Raji (cell line): ENCODE data around the gene DCDC1.

ENCODE experiments used
- POLR2A ChIP-seq: IDR thresholded peaks from 2 replicates; pipeline ENCODE4 v1.6.1; 2011; ENCODE audit warnings: low read depth, low read length, control low read depth; ENCODE audit not compliant: insufficient read depth

Gene DCDC1

DNA sequence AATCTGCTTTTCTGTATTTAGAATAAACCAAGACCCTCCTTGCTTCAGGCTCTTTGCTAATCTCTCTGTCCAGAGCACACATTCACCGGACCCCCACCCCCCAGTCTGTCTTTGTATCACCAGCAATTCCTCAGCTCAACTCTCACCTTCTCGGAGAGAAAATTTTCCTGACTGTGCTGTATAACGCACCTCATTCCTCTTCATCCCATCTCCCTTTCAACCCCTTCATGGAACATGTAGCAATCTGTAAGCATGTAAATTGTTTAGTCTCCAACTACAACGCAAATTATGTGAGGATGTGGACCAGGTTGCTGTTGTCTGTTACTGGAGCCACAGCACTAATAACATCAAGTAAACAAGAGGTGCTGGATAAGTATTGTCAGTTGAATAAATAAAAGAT is 349.8 kb downstream of the DCDC1 start:
- TF ChIP-seq POLR2A = no peak

- no peak for TF ChIP-seq POLR2A
Measured at GRCh38 chr11:31005202-31005601, 364.3 kb downstream of the DCDC1 start.

GRCh38 chr11:31001427-31001826 is 368.1 kb downstream of the DCDC1 start:
- TF ChIP-seq POLR2A = no peak

DNA sequence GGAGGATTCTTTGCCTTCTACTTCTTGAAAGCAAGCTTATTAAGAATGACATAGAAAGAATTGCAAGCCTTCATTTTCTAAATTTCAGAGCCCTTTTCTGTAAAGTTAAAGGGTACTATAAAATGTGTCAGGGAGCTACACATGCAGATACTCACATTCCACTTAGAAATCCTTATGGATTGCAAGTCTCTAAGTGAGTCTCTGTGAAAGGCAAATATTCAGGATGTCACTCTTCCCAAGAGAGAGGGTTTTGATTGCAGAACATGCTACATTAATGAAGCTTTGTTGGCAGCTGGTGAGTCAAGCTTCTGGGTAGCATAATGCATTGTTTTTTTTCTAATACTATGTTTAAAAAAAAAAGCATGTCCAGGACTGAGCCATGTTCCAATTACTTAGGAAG is 369.2 kb downstream of the DCDC1 start:
- TF ChIP-seq POLR2A = no peak

- TF ChIP-seq POLR2A = no peak
Measured at GRCh38 chr11:30992513-30992849, 377.1 kb downstream of the DCDC1 start.

DNA sequence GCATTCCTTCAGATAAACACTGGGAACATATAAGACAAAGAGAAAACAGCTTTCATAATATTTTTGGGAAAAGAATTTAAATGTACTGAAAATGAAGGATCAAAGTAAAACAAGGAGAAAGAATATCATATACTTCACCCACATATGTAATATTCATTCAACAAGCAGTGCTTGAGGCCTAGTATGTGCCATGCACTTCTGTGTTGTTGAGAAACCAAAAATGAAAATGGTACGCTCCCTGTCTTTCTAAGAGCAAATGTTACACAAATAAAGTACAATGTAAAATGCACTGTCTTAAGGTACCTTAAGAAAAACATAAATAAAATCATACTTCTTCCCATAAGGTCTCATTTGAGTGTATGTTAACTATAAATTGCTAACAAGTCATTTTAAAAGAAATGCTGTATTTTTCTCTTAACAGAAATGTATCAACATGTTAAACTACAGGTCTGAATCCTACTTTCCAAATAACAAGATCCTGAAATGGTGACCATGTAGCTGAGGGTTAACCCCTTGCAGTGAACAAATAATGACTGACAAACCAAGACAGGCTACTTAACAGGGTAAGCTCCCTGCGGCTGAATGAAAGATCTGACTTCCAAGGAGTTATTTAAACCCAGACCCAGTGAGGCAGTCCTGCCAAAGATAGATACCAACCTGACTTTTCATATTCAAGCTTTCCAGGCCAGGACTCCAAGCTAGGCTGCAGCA is 377.6 kb downstream of the DCDC1 start:
- TF ChIP-seq POLR2A = no peak

GRCh38 chr11:30991376-30991775 is 378.2 kb downstream of the DCDC1 start:
- TF ChIP-seq POLR2A = no peak

- TF ChIP-seq POLR2A = no peak
Measured at GRCh38 chr11:30990625-30991296, 378.8 kb downstream of the DCDC1 start.

- TF ChIP-seq POLR2A = no peak
Measured at GRCh38 chr11:30987819-30988218, 381.7 kb downstream of the DCDC1 start.

DNA sequence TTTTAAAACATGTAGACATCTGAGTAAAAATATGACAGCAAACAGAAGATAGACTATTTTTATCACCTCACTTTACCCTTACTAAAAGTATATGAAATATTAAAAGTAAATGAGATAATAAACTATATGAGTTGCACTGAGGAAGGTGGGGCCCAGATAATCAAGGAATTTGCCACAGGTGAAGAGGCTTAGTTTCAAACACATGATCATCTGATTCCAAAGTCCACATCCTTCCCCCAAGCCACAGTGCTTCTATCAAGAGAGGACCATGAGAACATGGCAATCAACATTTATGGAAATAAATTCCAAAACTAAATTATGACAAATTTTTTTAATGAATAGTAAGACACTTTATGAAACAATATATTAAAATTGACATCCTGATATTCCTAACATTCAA is 384.0 kb downstream of the DCDC1 start:
- no peak for TF ChIP-seq POLR2A

GRCh38 chr11:30984827-30985226 is 384.7 kb downstream of the DCDC1 start:
- no peak for TF ChIP-seq POLR2A

DNA sequence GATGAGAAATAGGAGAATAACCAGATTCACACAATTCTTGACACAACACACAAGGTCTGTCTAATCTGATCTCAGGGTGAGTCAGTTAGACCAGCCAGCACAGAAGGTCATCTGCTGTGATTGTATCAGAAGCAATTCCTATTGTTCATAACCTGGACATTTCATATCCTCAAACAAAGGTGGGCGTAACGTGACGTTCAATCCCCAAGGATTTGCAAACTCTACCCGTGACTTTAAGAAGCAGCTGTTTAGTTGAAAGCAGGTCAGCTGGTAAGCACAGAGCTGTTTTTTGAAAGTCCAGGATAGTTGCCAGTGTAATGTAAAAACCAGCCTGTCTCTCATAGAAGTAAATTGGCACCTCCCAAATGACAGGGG is 385.1 kb downstream of the DCDC1 start:
- TF ChIP-seq POLR2A = no peak

DNA sequence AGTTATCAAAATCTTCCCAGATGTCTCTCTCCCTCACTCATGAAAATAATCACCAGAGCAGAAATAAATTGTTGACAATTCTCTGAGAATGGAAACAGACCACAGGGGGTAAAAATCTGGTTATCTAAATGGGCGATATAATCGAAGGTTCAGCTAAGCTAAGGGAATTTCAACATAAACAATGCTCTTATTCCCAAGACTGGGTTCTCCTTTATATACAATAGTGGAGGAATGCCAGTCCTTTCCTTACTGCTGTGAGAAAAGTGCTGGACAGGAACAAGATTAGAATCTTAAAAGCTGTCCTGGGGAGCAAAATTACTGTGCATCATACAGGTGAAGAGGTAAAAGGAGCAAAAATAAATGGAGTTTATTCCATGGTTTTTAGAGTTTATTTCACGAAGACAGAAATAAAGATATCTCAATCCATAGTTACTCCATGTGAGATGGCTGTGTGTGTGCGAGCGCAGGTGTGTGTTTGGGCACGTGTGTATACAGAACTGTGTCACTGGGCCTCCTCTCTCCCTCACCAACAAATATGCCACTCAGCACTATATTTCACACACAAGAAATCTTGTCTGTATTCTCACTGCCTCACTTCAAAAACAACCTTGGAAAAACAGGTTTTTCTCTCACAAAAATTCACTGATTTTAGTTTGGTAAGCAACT is 385.6 kb downstream of the DCDC1 start:
- no peak for TF ChIP-seq POLR2A

- no peak for TF ChIP-seq POLR2A
Measured at GRCh38 chr11:30983143-30983542, 386.4 kb downstream of the DCDC1 start.

DNA sequence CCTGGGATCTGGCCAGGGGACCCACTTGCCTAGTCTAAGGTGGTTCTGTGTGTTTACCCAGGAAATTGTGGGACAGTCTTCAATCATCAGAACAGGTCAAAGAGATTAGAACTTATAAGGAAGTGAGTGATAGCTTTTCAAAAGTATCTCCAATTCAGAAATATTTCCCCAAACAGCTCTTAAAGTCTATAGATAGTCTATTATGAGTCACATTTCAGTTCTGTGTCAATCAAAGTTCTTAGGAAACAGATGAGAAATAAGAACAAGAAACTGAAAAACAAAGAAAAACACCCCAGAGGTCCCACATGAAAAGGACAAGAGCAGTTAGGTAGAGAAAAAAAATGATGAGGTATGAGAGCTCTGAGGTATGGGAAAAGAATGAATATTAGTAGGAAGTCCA is 402.0 kb downstream of the DCDC1 start:
- TF ChIP-seq POLR2A = no peak

GRCh38 chr11:30960387-30960992 is 409.0 kb downstream of the DCDC1 start:
- TF ChIP-seq POLR2A = no peak

DNA sequence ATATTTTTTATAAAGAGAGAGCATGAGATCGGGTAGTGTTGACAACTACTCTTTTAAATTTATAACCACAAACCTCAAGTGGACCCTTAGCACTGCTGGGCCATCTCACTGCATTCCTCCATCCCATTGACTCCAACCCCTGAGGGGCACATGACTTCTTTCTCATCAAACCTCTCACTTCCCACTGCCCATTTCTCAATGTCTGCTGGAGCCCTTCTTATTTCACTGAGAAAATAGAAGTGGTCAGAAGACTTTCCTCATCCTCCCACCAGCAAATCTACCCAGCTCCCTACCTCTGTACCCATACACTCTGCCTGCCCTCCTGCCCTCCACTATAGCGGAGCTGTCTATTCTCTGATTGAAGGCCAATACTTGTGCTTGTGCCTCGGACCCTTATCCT is 412.8 kb downstream of the DCDC1 start:
- TF ChIP-seq POLR2A = no peak

GRCh38 chr11:30949838-30950237 is 419.7 kb downstream of the DCDC1 start:
- no peak for TF ChIP-seq POLR2A
